Adrenal gland (tissue), 12 donors: ENCODE data around the gene COQ9. TPM values are rescaled to one million over a fixed set of nuclear protein-coding genes. Genes with fewer than 3 reads are reported as not detected.

Experiments used
- DNase-seq, 7 donors: peaks; one replicate each; pipeline ENCODE4 v3.0.0-alpha.2; 2019 to 2020
- H3K27ac ChIP-seq, 5 donors: fragments of 200-600 bp; sonication (generic) in 4 of 5; 1 replicate in 3 of 5; 2 replicates in 2 of 5; pipeline versions ENCODE4 v1.5.1 to v1.8.0; 2016 to 2020; ENCODE audit warnings: mild to moderate bottlenecking in 1 of 5
- H3K27me3 ChIP-seq: fragments of 200-600 bp; 2 replicates; pipeline ENCODE4 v1.8.0; 2021
- H3K36me3 ChIP-seq, 2 donors: fragments of 200-600 bp; replicated peaks in 1 of 2; 1 replicate in 1 of 2; 2 replicates in 1 of 2; pipeline versions ENCODE4 v1.5.1 to v1.8.0; 2018 to 2022
- H3K4me1 ChIP-seq, 2 donors: fragments of 200-600 bp; replicated peaks in 1 of 2; 1 replicate in 1 of 2; 2 replicates in 1 of 2; pipeline versions ENCODE4 v1.5.1 to v1.8.0; 2018 to 2021
- H3K4me3 ChIP-seq, 4 donors: fragments of 200-600 bp; sonication (generic) in 3 of 4; one replicate each; pipeline ENCODE4 v1.5.1; 2016 to 2018
- H3K9me3 ChIP-seq, 3 donors: fragments of 200-600 bp; sonication (generic) in 1 of 3; replicated peaks in 1 of 3; 1 replicate in 2 of 3; 2 replicates in 1 of 3; pipeline versions ENCODE4 v1.5.1 to v1.8.0; 2016 to 2021
- CTCF ChIP-seq, 6 experiments: fragments of 450-650 bp in 4 of 6; fragments of 200-600 bp in 2 of 6; sonication (generic) in 1 of 6; IDR thresholded peaks; 1 replicate in 5 of 6; 2 replicates in 1 of 6; pipeline versions ENCODE4 v1.5.1 to v1.8.0; 2016 to 2021; ENCODE audit warnings: antibody characterized with exemption in 6 of 6, mild to moderate bottlenecking in 2 of 6, moderate library complexity in 1 of 6
- POLR2A ChIP-seq, 2 donors: fragments of 450-650 bp; IDR thresholded peaks; one replicate each; pipeline ENCODE4 v1.6.1; 2017; ENCODE audit warnings: antibody characterized with exemption in 2 of 2, mild to moderate bottlenecking in 2 of 2, moderate library complexity in 1 of 2
- WGBS, 4 donors: extraction: QIAGEN DNeasy Blood & Tissue Kit in 2 of 4; methylation state at CpG; one replicate each; pipeline versions ENCODE4 v1.1.5 to v1.1.7; 2013 to 2017; 5-methylcytosine and 5-hydroxymethylcytosine counted together
- intact Hi-C, 2 donors: fragments of 100-400 bp; cut with DNase I; formaldehyde crosslinking; loops; one replicate each; pipeline versions ENCODE4 v1.14.1 to v1.15.0; 2022 to 2023
- polyA plus RNA-seq, 3 donors: library from polyadenylated mRNA; stranded (reverse); fragments of 200-250 nt in 2 of 3; fragments of 350-450 nt in 1 of 3; fragmentation: Illumina TruSeq in 1 of 3; extraction: RNeasy Lipid Tissue Mini Kit (QIAGEN cat#74804) in 1 of 3; gene quantifications; one replicate each; pipeline ENCODE4 v1.2.3, GENCODE V29; 2013 to 2014
- total RNA-seq, 9 donors: library from RNA; depleted of rRNA in 4 of 9; stranded (reverse); fragments of >200 nt in 4 of 9; fragments of 120-200 nt in 1 of 9; fragmentation: NEBNext Ultra II Directional in 1 of 9; extraction: Animal tissue kit (Norgen Biotek cat#: 25700) in 1 of 9; gene quantifications; one replicate each; pipeline versions ENCODE4 v1.1.0 to v1.2.4, GENCODE V29; 2013 to 2023
- donor health status: healthy with polysubstance abuse.
- donor health status: Bipolar disorder and iron deficiency.
- donor health status: DM: yes; HTN: yes; CAD: no.
- donor health status: DM: no; HTN: no; CAD: no.
- donor health status: DM: no; HTN: no; CAD: no.
- donor health status: DM: yes; HTN: yes; CAD: no.

Gene COQ9
- total and polyA plus RNA-seq, 12 donors: 60.9 to 277 (median 88.6) TPM

DNA sequence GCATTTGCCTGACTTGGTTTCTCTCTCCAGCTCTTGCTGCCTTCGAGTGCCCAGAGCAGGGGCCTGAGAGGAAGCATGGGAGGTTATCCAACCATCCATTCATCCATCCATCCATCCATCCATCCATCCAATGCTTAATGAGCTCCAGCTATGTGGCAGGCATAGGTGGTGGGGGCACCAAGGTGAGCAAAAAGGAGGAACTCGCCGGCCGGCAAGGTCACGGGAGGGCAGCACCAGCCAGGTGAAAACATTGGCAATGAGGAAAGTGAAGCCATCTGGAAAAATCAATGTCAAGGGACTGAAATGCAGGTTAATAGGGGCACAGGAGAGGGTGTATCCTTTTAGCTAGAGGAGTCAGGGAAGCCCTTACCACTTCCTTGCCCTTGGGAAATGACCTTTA is 57.2 kb downstream of the COQ9 start:
- Histone ChIP-seq H3K27me3 (no peaks in the 10 kb centered on the region), H3K9me3 (no peaks in the 10 kb centered on the region), H3K27ac (no peak overlapping the region), H3K36me3 (no peaks in the 10 kb centered on the region), H3K4me1 (no peaks in the 10 kb centered on the region), H3K4me3 (no peak overlapping the region)
- intact Hi-C loops: no loop called here
- no peak for DNase-seq
- TF ChIP-seq CTCF (IDR thresholded peaks at IDR 0.05) (no peak), POLR2A (IDR thresholded peaks at IDR 0.05) (no peak)
- WGBS, 4 donors: 59 to 79% (median 76%) methylated on average over 5 of the region's 5 CpGs

DNA sequence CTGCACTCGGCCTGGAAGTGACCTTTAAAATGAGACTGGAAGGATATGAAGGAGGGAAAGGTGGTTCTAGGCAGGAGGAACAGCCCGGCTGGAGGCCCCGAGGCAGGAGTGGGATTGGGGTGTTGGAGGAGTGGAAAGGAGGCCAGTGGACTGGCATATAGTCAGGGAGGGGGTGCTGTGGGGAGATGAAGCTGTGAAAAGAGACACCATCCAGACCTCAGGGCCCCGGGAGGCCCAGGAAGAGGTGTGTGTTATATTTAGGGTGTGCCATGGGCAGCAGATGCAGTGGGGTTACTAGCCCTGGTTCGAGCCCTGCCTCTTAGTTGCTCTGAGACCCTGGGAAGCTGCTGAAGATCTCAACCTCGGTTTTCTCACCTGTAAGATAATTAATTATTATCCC is 57.9 kb downstream of the COQ9 start:
- H3K27me3 ChIP-seq: no peaks in the 10 kb centered on the region
- intact Hi-C loops: no loop called here
- no peaks in the 10 kb centered on the region for H3K4me1 ChIP-seq
- H3K4me3 ChIP-seq: no peak overlapping the region
- no peak for DNase-seq
- TF ChIP-seq POLR2A (IDR thresholded peaks at IDR 0.05) (no peak), CTCF (IDR thresholded peaks at IDR 0.05) (no peak)
- H3K36me3 ChIP-seq: no peaks in the 10 kb centered on the region
- WGBS, 4 donors: 78 to 86% (median 84%) methylated on average over 6 of the region's 6 CpGs
- no peak overlapping the region for H3K27ac ChIP-seq
- no peaks in the 10 kb centered on the region for H3K9me3 ChIP-seq

GRCh38 chr16:57507136-57508034 is 60.1 kb downstream of the COQ9 start:
- H3K36me3 ChIP-seq: no peaks in the 10 kb centered on the region
- no peak for TF ChIP-seq CTCF (IDR thresholded peaks at IDR 0.05)
- TF ChIP-seq POLR2A (IDR thresholded peaks at IDR 0.05): no peak
- H3K4me1 ChIP-seq: no peaks in the 10 kb centered on the region
- no peak overlapping the region for H3K27ac ChIP-seq
- intact Hi-C loops: no loop called here
- no peaks in the 10 kb centered on the region for H3K27me3 ChIP-seq
- H3K9me3 ChIP-seq: no peaks in the 10 kb centered on the region
- H3K4me3 ChIP-seq: no peak overlapping the region
- no peak for DNase-seq
- 68 to 82% (median 77%) methylated on average over 9 to 13 of the region's 13 CpGs for WGBS, 4 donors

DNA sequence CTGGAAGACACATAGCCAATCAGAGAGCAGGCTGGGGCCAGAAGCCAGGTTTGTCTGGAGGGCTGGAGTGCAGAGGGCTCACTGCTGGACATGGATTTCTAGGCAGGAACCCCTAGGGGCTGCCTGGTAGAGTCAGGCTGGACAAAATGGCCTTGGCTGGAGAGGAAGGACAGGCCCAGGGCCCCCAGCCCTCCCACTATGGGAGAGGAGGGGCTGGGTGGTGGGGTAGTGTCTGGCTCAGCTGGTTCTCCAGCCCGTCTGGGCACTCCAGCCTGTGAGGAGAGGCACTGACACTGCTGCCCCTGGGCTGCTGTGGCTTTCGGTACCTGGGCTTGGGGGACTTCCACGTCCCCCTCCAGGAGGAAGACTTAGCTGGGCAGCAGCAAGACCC is 60.8 kb downstream of the COQ9 start:
- TF ChIP-seq CTCF (IDR thresholded peaks at IDR 0.05): no peak
- WGBS, 4 donors: 71 to 100% (median 89%) methylated on average over 1 to 3 of the region's 3 CpGs
- no peaks in the 10 kb centered on the region for H3K4me1 ChIP-seq
- H3K4me3 ChIP-seq: no peak overlapping the region
- H3K27ac ChIP-seq: no peak overlapping the region
- no peaks in the 10 kb centered on the region for H3K27me3 ChIP-seq
- no peaks in the 10 kb centered on the region for H3K36me3 ChIP-seq
- intact Hi-C loops: no loop called here
- DNase-seq: no peak
- no peaks in the 10 kb centered on the region for H3K9me3 ChIP-seq
